Common myeloid progenitor, CD34-positive (primary cell): ENCODE data around the gene MRTFA.

Source experiments
- CTCF ChIA-PET: fragments of 350-600 bp; sonication (Branson Sonifier 250); formaldehyde crosslinking; loops from one replicate; lab custom pipeline; 2021; ENCODE audit warnings: antibody characterized with exemption; lab: Charles Lee
- POLR2A ChIA-PET: fragments of 350-600 bp; sonication (Branson Sonifier 250); formaldehyde crosslinking; loops from one replicate; lab custom pipeline; 2021; ENCODE audit warnings: antibody characterized with exemption; lab: Charles Lee
- DNase-seq, 3 donors: peaks; one replicate each; pipeline versions ENCODE4 v3.0.0 to v3.0.0-alpha.2; 2013
- H3K27ac ChIP-seq, 2 experiments: 1 replicate in 1 of 2; 2 replicates in 1 of 2; pipeline ENCODE4 v1.7.0; 2013; ENCODE audit warnings: inconsistent platforms in 2 of 2, low read length in 2 of 2, mild to moderate bottlenecking in 2 of 2, low read depth in 1 of 2, moderate library complexity in 1 of 2; ENCODE audit not compliant: severe bottlenecking in 2 of 2, insufficient read depth in 1 of 2, poor library complexity in 1 of 2
- H3K27me3 ChIP-seq, 5 experiments: replicated peaks in 2 of 5; 1 replicate in 3 of 5; 2 replicates in 2 of 5; pipeline versions ENCODE4 v1.6.1 to v1.7.0; 2013; ENCODE audit warnings: low read length in 4 of 5, mild to moderate bottlenecking in 2 of 5, moderate library complexity in 2 of 5, inconsistent platforms in 1 of 5; ENCODE audit not compliant: insufficient read depth in 5 of 5, control insufficient read depth in 4 of 5
- H3K36me3 ChIP-seq, 4 experiments: 1 replicate in 2 of 4; 2 replicates in 2 of 4; pipeline versions ENCODE4 v1.6.1 to v1.7.0; 2013; ENCODE audit warnings: low read length in 3 of 4, control low read depth in 1 of 4, mild to moderate bottlenecking in 1 of 4; ENCODE audit not compliant: control insufficient read depth in 4 of 4, insufficient read depth in 4 of 4
- H3K4me1 ChIP-seq, 4 experiments: 1 replicate in 3 of 4; 2 replicates in 1 of 4; pipeline versions ENCODE4 v1.6.1 to v1.7.1; 2013; ENCODE audit warnings: low read length in 3 of 4, mild to moderate bottlenecking in 3 of 4, control low read depth in 1 of 4, inconsistent platforms in 1 of 4, moderate library complexity in 1 of 4; ENCODE audit not compliant: control insufficient read depth in 4 of 4, insufficient read depth in 4 of 4; ENCODE audit errors: control extremely low read depth in 1 of 4
- H3K4me3 ChIP-seq, 7 experiments: 1 replicate in 4 of 7; 2 replicates in 3 of 7; pipeline versions ENCODE4 v1.5.1 to v1.7.0; 2013; ENCODE audit warnings: mild to moderate bottlenecking in 7 of 7, low read length in 6 of 7, moderate library complexity in 6 of 7, inconsistent platforms in 2 of 7, low read depth in 2 of 7, control low read depth in 1 of 7; ENCODE audit not compliant: insufficient read depth in 4 of 7, control insufficient read depth in 1 of 7; ENCODE audit errors: extremely low read depth in 1 of 7
- H3K9me3 ChIP-seq, 5 experiments: 1 replicate in 4 of 5; 2 replicates in 1 of 5; pipeline versions ENCODE4 v1.6.1 to v1.7.1; 2013; ENCODE audit warnings: low read length in 4 of 5, mild to moderate bottlenecking in 2 of 5, inconsistent platforms in 1 of 5, low read depth in 1 of 5, moderate library complexity in 1 of 5; ENCODE audit not compliant: control insufficient read depth in 4 of 5, insufficient read depth in 2 of 5; ENCODE audit errors: control extremely low read depth in 1 of 5
- WGBS: methylation state at CpG from one replicate; pipeline ENCODE4 v1.1.5; 2013; ENCODE audit not compliant: insufficient coverage; 5-methylcytosine and 5-hydroxymethylcytosine counted together

Gene MRTFA

GRCh38 chr22:40407831-40408717 lies 228.4 kb downstream of the MRTFA start:
- Histone ChIP-seq H3K27me3 (no peaks in the 10 kb centered on the region), H3K4me1 (no peaks in the 10 kb centered on the region), H3K4me3 (no peak overlapping the region), H3K36me3 (peaks cover 11 to 96% (median 70%) of the 10 kb centered on the region in 4 experiments), H3K27ac (no peak overlapping the region), H3K9me3 (no peaks in the 10 kb centered on the region)
- DNase-seq: no peak
- ChIA-PET CTCF (interaction anchor here (1.0 kb wide), 2 partner anchors 20 to 82 kb away, joined by 3 read pairs; no protein-coding TSS in a partner anchor), POLR2A (no interaction called here)
- WGBS: 94% methylated on average over 22 of the region's 32 CpGs

GRCh38 chr22:40407021-40407761 lies 229.3 kb downstream of the MRTFA start:
- Histone ChIP-seq H3K4me1 (peaks cover 0 to 6% (median 1%) of the 10 kb centered on the region in 4 experiments), H3K27me3 (no peaks in the 10 kb centered on the region), H3K36me3 (peaks cover 13 to 95% (median 69%) of the 10 kb centered on the region in 4 experiments), H3K9me3 (no peaks in the 10 kb centered on the region), H3K4me3 (no peak overlapping the region), H3K27ac (no peak overlapping the region)
- WGBS: 96% methylated on average over 36 of the region's 37 CpGs
- DNase-seq: no peak
- CTCF ChIA-PET: interaction anchor here (1.0 kb wide), 1 partner anchor 20 kb away, joined by 3 read pairs; no protein-coding TSS in a partner anchor
- POLR2A ChIA-PET: no interaction called here

- Histone ChIP-seq H3K27ac (no peak overlapping the region), H3K27me3 (no peaks in the 10 kb centered on the region), H3K4me1 (peaks cover 5 to 15% (median 9%) of the 10 kb centered on the region in 4 experiments), H3K36me3 (peaks cover 13 to 88% (median 61%) of the 10 kb centered on the region in 4 experiments), H3K9me3 (no peaks in the 10 kb centered on the region), H3K4me3 (no peak overlapping the region)
- WGBS: 97% methylated on average over 31 of the region's 31 CpGs
- ChIA-PET CTCF (interaction anchor here (1.0 kb wide), 1 partner anchor 9 kb away, joined by 3 read pairs; no protein-coding TSS in a partner anchor), POLR2A (no interaction called here)
- no peak for DNase-seq
Observed at GRCh38 chr22:40406063-40406890, 230.2 kb downstream of the MRTFA start.

- Histone ChIP-seq H3K27me3 (no peaks in the 10 kb centered on the region), H3K4me3 (no peak overlapping the region), H3K9me3 (no peaks in the 10 kb centered on the region), H3K4me1 (peaks cover 11 to 23% (median 16%) of the 10 kb centered on the region in 4 experiments), H3K36me3 (peaks cover 12 to 85% (median 53%) of the 10 kb centered on the region in 4 experiments), H3K27ac (no peak overlapping the region)
- ChIA-PET POLR2A (no interaction called here), CTCF (interaction anchor here (1.0 kb wide), 1 partner anchor 9 kb away, joined by 3 read pairs; no protein-coding TSS in a partner anchor)
- DNase-seq: no peak
- WGBS: 98% methylated on average over 21 of the region's 28 CpGs
Observed at GRCh38 chr22:40405178-40406062, 231.1 kb downstream of the MRTFA start.

- Histone ChIP-seq H3K4me3 (no peak overlapping the region), H3K4me1 (peaks cover 17 to 32% (median 23%) of the 10 kb centered on the region in 4 experiments), H3K27ac (no peak overlapping the region), H3K9me3 (no peaks in the 10 kb centered on the region), H3K27me3 (no peaks in the 10 kb centered on the region), H3K36me3 (peaks cover 8 to 76% (median 45%) of the 10 kb centered on the region in 4 experiments)
- DNase-seq: no peak
- CTCF ChIA-PET: interaction anchor here (1.5 kb wide), 1 partner anchor 12 kb away, joined by 5 read pairs; no protein-coding TSS in a partner anchor
- POLR2A ChIA-PET: no interaction called here
- WGBS: 96% methylated on average over 22 of the region's 25 CpGs
Observed at GRCh38 chr22:40404251-40405177, 232.0 kb downstream of the MRTFA start.
